ENCODE data around the gene DHX38.

DHX38 gene

DNA sequence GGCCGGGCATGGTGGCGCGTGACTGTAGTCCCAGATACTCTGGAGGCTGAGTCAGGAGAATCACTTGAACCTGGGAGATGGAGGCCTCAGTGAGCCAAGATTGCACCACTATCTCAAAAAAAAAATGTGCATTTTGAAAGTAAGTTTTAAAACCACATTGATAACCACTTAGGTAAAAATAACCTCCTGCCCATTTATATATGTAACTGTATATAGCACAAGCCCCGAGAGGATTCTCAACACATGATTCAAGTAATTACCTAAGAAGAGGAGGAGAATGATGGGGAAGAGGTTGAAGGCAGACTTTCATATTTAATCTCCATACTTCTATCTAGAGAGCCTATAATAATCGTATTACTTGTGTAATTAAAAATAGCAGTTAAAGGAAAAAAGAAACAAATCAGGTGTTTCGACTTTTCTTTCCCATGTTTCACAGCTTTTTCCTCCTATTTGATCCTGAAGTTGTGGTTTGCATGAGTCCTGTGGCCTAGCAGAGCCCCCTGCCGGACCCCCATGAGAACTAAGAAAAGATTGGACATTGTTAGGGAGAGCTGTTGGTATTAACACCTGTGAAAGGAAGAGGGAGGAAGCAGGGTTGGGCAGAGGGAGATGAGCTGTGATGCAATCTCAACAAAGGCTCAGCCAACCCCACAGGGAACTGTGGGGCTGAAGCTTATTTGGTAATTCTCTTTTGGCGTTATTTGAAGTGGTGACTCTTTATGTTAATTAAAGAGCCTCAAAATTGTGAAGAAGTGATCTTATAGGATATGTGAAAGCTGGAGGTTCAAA, 56.2 kb downstream of the DHX38 start:
- Mint-ChIP-seq H3K27ac (no peak overlapping the region), H3K27me3 (no peaks in the 10 kb centered on the region), H3K4me1 (no peaks in the 10 kb centered on the region), H3K9me3 (peaks cover 3% of the 10 kb centered on the region), H3K4me3 (no peak overlapping the region), H3K36me3 (ENCODE audit: low read depth) (no peaks in the 10 kb centered on the region)
- DNase-seq, result no peak
- no peak for ATAC-seq

DNA sequence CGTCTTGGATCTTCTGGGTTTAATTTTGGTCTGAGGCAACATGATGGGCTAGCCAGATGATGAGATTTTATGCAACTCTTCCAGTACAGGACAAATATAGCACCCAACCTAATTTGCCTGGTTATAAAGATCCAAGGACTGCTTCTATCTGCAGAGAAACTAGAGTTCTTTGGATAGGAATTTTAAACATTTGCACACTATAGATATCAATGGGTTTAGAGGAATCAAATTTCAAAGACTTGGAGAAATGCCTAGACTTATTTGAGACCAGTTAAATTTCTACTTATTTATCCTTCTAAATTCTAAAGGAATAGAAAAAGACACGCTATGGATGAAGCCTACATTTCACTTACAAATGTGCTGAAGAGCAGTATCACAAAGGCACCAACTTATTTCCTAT, 65.7 kb downstream of the DHX38 start:
- H3K4me1 Mint-ChIP-seq, result no peaks in the 10 kb centered on the region
- H3K9me3 Mint-ChIP-seq, result no peaks in the 10 kb centered on the region
- H3K27ac Mint-ChIP-seq, result no peak overlapping the region
- no peaks in the 10 kb centered on the region for H3K27me3 Mint-ChIP-seq
- no peak overlapping the region for H3K4me3 Mint-ChIP-seq
- ATAC-seq, result no peak
- DNase-seq, result no peak
- no peaks in the 10 kb centered on the region for H3K36me3 Mint-ChIP-seq (ENCODE audit: low read depth)

DNA sequence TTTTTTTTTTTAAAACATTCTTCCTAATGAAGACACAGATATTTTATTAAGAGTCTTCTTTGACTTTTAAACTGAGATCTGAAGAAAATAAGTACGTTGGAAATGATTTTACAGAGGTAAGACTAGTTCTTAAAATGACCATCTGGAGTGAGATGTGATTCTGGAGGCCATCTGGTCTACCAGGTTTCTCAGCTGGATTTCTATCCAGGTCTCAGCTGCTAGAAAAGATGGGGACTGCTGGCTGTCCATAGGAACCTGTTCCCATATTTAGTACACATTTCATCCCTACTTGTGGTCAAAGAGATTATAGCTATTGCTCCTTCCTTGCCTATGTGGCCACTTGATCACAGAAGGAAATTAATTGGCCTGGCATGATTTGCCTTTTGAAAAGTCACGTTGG, 66.2 kb downstream of the DHX38 start:
- ATAC-seq (no peak), DNase-seq (no peak)
- no peaks in the 10 kb centered on the region for H3K4me1 Mint-ChIP-seq
- no peaks in the 10 kb centered on the region for H3K27me3 Mint-ChIP-seq
- no peaks in the 10 kb centered on the region for H3K36me3 Mint-ChIP-seq (ENCODE audit: low read depth)
- no peak overlapping the region for H3K4me3 Mint-ChIP-seq
- no peaks in the 10 kb centered on the region for H3K9me3 Mint-ChIP-seq
- no peak overlapping the region for H3K27ac Mint-ChIP-seq

GRCh38 chr16:72162105-72162692, 68.6 kb downstream of the DHX38 start:
- no peak for ATAC-seq
- H3K9me3 Mint-ChIP-seq, result no peaks in the 10 kb centered on the region

More at GRCh38 chr16:72162105-72162692, 68.6 kb downstream of the DHX38 start:
- H3K36me3 Mint-ChIP-seq (ENCODE audit: low read depth), result no peaks in the 10 kb centered on the region
- H3K4me1 Mint-ChIP-seq, result no peaks in the 10 kb centered on the region
- no peak for DNase-seq
- no peak overlapping the region for H3K27ac Mint-ChIP-seq
- peaks cover 2% of the 10 kb centered on the region for H3K27me3 Mint-ChIP-seq
- H3K4me3 Mint-ChIP-seq, result no peak overlapping the region
